Endothelial cell (in vitro differentiated cells): Measurements from ENCODE around the gene TNFAIP8L3. TPM values are rescaled to one million over a fixed set of nuclear protein-coding genes. Genes with fewer than 3 reads are reported as not detected.

Source experiments
- DNase-seq: peaks from one replicate; pipeline ENCODE4 v3.0.0; 2021; ENCODE audit warnings: low spot score
- H3K27ac Mint-ChIP-seq: one replicate; pipeline ENCODE4 v1.8.0; 2021; ENCODE audit warnings: mixed read lengths, inconsistent platforms; ENCODE audit not compliant: unreplicated experiment
- H3K27me3 Mint-ChIP-seq: one replicate; pipeline ENCODE4 v1.8.0; 2021; ENCODE audit warnings: mild to moderate bottlenecking, moderate library complexity, mixed read lengths, inconsistent platforms; ENCODE audit not compliant: unreplicated experiment
- H3K36me3 Mint-ChIP-seq: one replicate; pipeline ENCODE4 v1.8.0; 2021; ENCODE audit warnings: mild to moderate bottlenecking, low read depth, mixed read lengths, inconsistent platforms; ENCODE audit not compliant: unreplicated experiment
- H3K4me1 Mint-ChIP-seq: one replicate; pipeline ENCODE4 v1.8.0; 2021; ENCODE audit warnings: mild to moderate bottlenecking, mixed read lengths, inconsistent platforms; ENCODE audit not compliant: unreplicated experiment
- H3K4me3 Mint-ChIP-seq: one replicate; pipeline ENCODE4 v1.8.0; 2021; ENCODE audit warnings: mild to moderate bottlenecking, mixed read lengths, inconsistent platforms; ENCODE audit not compliant: unreplicated experiment
- H3K9me3 Mint-ChIP-seq: one replicate; pipeline ENCODE4 v1.8.0; 2021; ENCODE audit warnings: mixed read lengths, inconsistent platforms; ENCODE audit not compliant: unreplicated experiment
- CTCF ChIP-seq: fragments of 200-600 bp; sonication (generic); IDR thresholded peaks from one replicate; pipeline ENCODE4 v1.5.0; 2021; ENCODE audit warnings: antibody characterized with exemption; ENCODE audit not compliant: unreplicated experiment
- total RNA-seq: library from RNA; stranded (reverse); fragmentation: NEBNext Ultra II Directional; extraction: Animal tissue kit (Norgen Biotek cat#: 25700); gene quantifications from one replicate; pipeline ENCODE4 v1.2.1, GENCODE V29; 2021; ENCODE audit not compliant: unreplicated experiment

The TNFAIP8L3 gene
- total RNA-seq, 1 donor from 2014 or later: 0.77 TPM

- Mint-ChIP-seq H3K9me3 (no peaks in the 10 kb centered on the region), H3K27ac (no peak overlapping the region), H3K4me1 (peaks cover 21% of the 10 kb centered on the region), H3K4me3 (no peak overlapping the region), H3K36me3 (no peaks in the 10 kb centered on the region), H3K27me3 (peaks cover 5% of the 10 kb centered on the region)
- no peak for TF ChIP-seq CTCF
- DNase-seq: no peak
Measured at GRCh38 chr15:51099185-51099584, 4.5 kb upstream of the TNFAIP8L3 start.

GRCh38 chr15:51098331-51098619 lies 3.6 kb upstream of the TNFAIP8L3 start:
- no peak for DNase-seq
- peaks cover 7% of the 10 kb centered on the region for H3K27me3 Mint-ChIP-seq
- H3K4me3 Mint-ChIP-seq: no peak overlapping the region
- TF ChIP-seq CTCF: no peak
- peaks cover 21% of the 10 kb centered on the region for H3K4me1 Mint-ChIP-seq
- no peak overlapping the region for H3K27ac Mint-ChIP-seq
- no peaks in the 10 kb centered on the region for H3K9me3 Mint-ChIP-seq
- H3K36me3 Mint-ChIP-seq: no peaks in the 10 kb centered on the region

GRCh38 chr15:51097553-51098330 lies 3.0 kb upstream of the TNFAIP8L3 start:
- Mint-ChIP-seq H3K27ac (peak overlapping the region; percentile 91), H3K36me3 (no peaks in the 10 kb centered on the region), H3K4me3 (no peak overlapping the region), H3K4me1 (peaks cover 23% of the 10 kb centered on the region), H3K9me3 (no peaks in the 10 kb centered on the region), H3K27me3 (peaks cover 7% of the 10 kb centered on the region)
- DNase-seq: no peak
- no peak for TF ChIP-seq CTCF

- no peaks in the 10 kb centered on the region for H3K36me3 Mint-ChIP-seq
- H3K27me3 Mint-ChIP-seq: peaks cover 7% of the 10 kb centered on the region
- H3K9me3 Mint-ChIP-seq: no peaks in the 10 kb centered on the region
- no peak overlapping the region for H3K4me3 Mint-ChIP-seq
- DNase-seq: no peak
- H3K27ac Mint-ChIP-seq: peak overlapping the region; percentile 91
- peaks cover 24% of the 10 kb centered on the region for H3K4me1 Mint-ChIP-seq
- no peak for TF ChIP-seq CTCF
Measured at GRCh38 chr15:51096976-51097375, 2.3 kb upstream of the TNFAIP8L3 start.

GRCh38 chr15:51095681-51096331 lies 1.1 kb upstream of the TNFAIP8L3 start:
- peaks cover 9% of the 10 kb centered on the region for H3K27me3 Mint-ChIP-seq
- peaks cover 24% of the 10 kb centered on the region for H3K4me1 Mint-ChIP-seq
- no peaks in the 10 kb centered on the region for H3K36me3 Mint-ChIP-seq
- no peak for TF ChIP-seq CTCF
- H3K27ac Mint-ChIP-seq: no peak overlapping the region
- no peak overlapping the region for H3K4me3 Mint-ChIP-seq
- no peaks in the 10 kb centered on the region for H3K9me3 Mint-ChIP-seq
- no peak for DNase-seq
